ENCODE measurements around the gene IRS2. TPM values are rescaled to one million over a fixed set of nuclear protein-coding genes. Genes with fewer than 3 reads are reported as not detected.

Gene IRS2
- total RNA-seq, 3 donors from 2014 or later, result 25.8 to 38.2 (median 29.5) TPM

- Histone ChIP-seq H3K4me3 (no peak overlapping the region), H3K9me3 (no peaks in the 10 kb centered on the region), H3K36me3 (no peaks in the 10 kb centered on the region), H3K27me3 (no peaks in the 10 kb centered on the region), H3K27ac (no peak overlapping the region), H3K4me1 (no peaks in the 10 kb centered on the region)
- TF ChIP-seq POLR2AphosphoS5 (IDR thresholded peaks at IDR 0.05) (no peak), POLR2A (IDR thresholded peaks at IDR 0.05) (no peak), CTCF (IDR thresholded peaks at IDR 0.05) (no peak)
- no peak for DNase-seq (ENCODE audit: low spot score in 2 of 2)
- intact Hi-C loops (cut with DNase I; ENCODE audit: low total_unique reads), result no loop called here
Observed at GRCh38 chr13:109790086-109790485, 3.7 kb upstream of the IRS2 start.

- TF ChIP-seq CTCF (IDR thresholded peaks at IDR 0.05) (no peak), POLR2A (IDR thresholded peaks at IDR 0.05) (no peak), POLR2AphosphoS5 (IDR thresholded peaks at IDR 0.05) (no peak)
- Histone ChIP-seq H3K27me3 (no peaks in the 10 kb centered on the region), H3K36me3 (no peaks in the 10 kb centered on the region), H3K27ac (peak overlapping the region in 1 of 2 donors; percentile 1), H3K9me3 (no peaks in the 10 kb centered on the region), H3K4me3 (no peak overlapping the region), H3K4me1 (no peaks in the 10 kb centered on the region)
- no peak for DNase-seq (ENCODE audit: low spot score in 2 of 2)
- intact Hi-C loops (cut with DNase I; ENCODE audit: low total_unique reads), result no loop called here
Observed at GRCh38 chr13:109789262-109789661, 2.9 kb upstream of the IRS2 start.

GRCh38 chr13:109788372-109789111 lies 2.2 kb upstream of the IRS2 start:
- Histone ChIP-seq H3K36me3 (no peaks in the 10 kb centered on the region), H3K9me3 (no peaks in the 10 kb centered on the region), H3K4me1 (no peaks in the 10 kb centered on the region), H3K27me3 (no peaks in the 10 kb centered on the region), H3K27ac (peak overlapping the region in 1 of 2 donors; percentile 1), H3K4me3 (no peak overlapping the region)
- no peak for TF ChIP-seq POLR2A (IDR thresholded peaks at IDR 0.05)
- no peak for DNase-seq (ENCODE audit: low spot score in 2 of 2)
- intact Hi-C loops (cut with DNase I; ENCODE audit: low total_unique reads), result no loop called here

- intact Hi-C loops (cut with DNase I; ENCODE audit: low total_unique reads), result no loop called here
- TF ChIP-seq POLR2A (IDR thresholded peaks at IDR 0.05), result no peak
- peak in 1 of 3 donors; percentile 18 for TF ChIP-seq POLR2AphosphoS5 (IDR thresholded peaks at IDR 0.05)
- TF ChIP-seq CTCF (IDR thresholded peaks at IDR 0.05), result no peak
- DNase-seq (ENCODE audit: low spot score in 2 of 2), result peak in 1 of 2 donors; percentile 56
Observed at GRCh38 chr13:109787135-109787954, 962 bp upstream of the IRS2 start.

GRCh38 chr13:109785892-109786450 lies 412 bp downstream of the IRS2 start:
- peaks cover 0 to 11% of the 10 kb centered on the region in 2 donors for H3K4me1 ChIP-seq
- intact Hi-C loops (cut with DNase I; ENCODE audit: low total_unique reads), result no loop called here
- TF ChIP-seq CTCF (IDR thresholded peaks at IDR 0.05), result no peak
- no peak for TF ChIP-seq POLR2A (IDR thresholded peaks at IDR 0.05)
- no peak for TF ChIP-seq POLR2AphosphoS5 (IDR thresholded peaks at IDR 0.05)
- no peak for DNase-seq (ENCODE audit: low spot score in 2 of 2)
- H3K27me3 ChIP-seq, result no peaks in the 10 kb centered on the region
- H3K4me3 ChIP-seq, result peak overlapping the region; percentile 74 to 97 (median 81)
- H3K36me3 ChIP-seq, result no peaks in the 10 kb centered on the region
- peak overlapping the region; percentile 93 to 100 for H3K27ac ChIP-seq
- no peaks in the 10 kb centered on the region for H3K9me3 ChIP-seq

More at GRCh38 chr13:109787135-109787954, 962 bp upstream of the IRS2 start:
- Histone ChIP-seq H3K4me3 (peak overlapping the region; percentile 74 to 97 (median 81)), H3K9me3 (no peaks in the 10 kb centered on the region), H3K4me1 (peaks cover 0 to 8% of the 10 kb centered on the region in 2 donors), H3K36me3 (no peaks in the 10 kb centered on the region), H3K27ac (peak overlapping the region; percentile 93 to 100), H3K27me3 (no peaks in the 10 kb centered on the region)

Data from breast epithelium (tissue), 4 donors.